CD4-positive, alpha-beta T cell (primary cell): ENCODE data around the gene PRR29. TPM values are rescaled to one million over a fixed set of nuclear protein-coding genes. Genes with fewer than 3 reads are reported as not detected.

Experiments
- ATAC-seq: fragments of 200-7000 bp; cut with Tn5 transposase; one replicate; pipeline ENCODE4 v1.10.0; 2022; ENCODE audit warnings: mild to moderate bottlenecking; ENCODE audit not compliant: poor library complexity
- CTCF ChIA-PET: fragments of 350-600 bp; sonication (Branson Sonifier 250); formaldehyde crosslinking; loops from one replicate; lab custom pipeline; 2021; ENCODE audit warnings: antibody characterized with exemption, inconsistent platforms; lab: Charles Lee
- POLR2A ChIA-PET: fragments of 350-600 bp; sonication (Branson Sonifier 250); formaldehyde crosslinking; loops from one replicate; lab custom pipeline; 2021; ENCODE audit warnings: antibody characterized with exemption, inconsistent platforms; lab: Charles Lee
- DNase-seq, 14 experiments: peaks; one replicate each; pipeline ENCODE4 v3.0.0-alpha.2; 2013 to 2020; ENCODE audit warnings: mixed read lengths in 2 of 14
- H3K27ac ChIP-seq, 2 donors: one replicate each; pipeline versions ENCODE4 v1.5.1 to v1.7.0; 2013; ENCODE audit warnings: low read length in 2 of 2, low read depth in 1 of 2, mild to moderate bottlenecking in 1 of 2
- H3K27me3 ChIP-seq, 2 experiments: 1 replicate in 1 of 2; 2 replicates in 1 of 2; pipeline versions ENCODE4 v1.6.1 to v1.7.0; 2013; ENCODE audit warnings: low read length in 2 of 2, control low read depth in 1 of 2, mild to moderate bottlenecking in 1 of 2, moderate library complexity in 1 of 2; ENCODE audit not compliant: insufficient read depth in 2 of 2, control insufficient read depth in 1 of 2
- H3K36me3 ChIP-seq: one replicate; pipeline ENCODE4 v1.6.1; 2013; ENCODE audit warnings: low read length, control low read depth; ENCODE audit not compliant: insufficient read depth
- H3K4me1 ChIP-seq: one replicate; pipeline ENCODE4 v1.6.1; 2013; ENCODE audit warnings: low read length, control low read depth; ENCODE audit not compliant: insufficient read depth
- H3K4me3 ChIP-seq: one replicate; pipeline ENCODE4 v1.5.1; 2013; ENCODE audit warnings: mild to moderate bottlenecking, low read length, moderate library complexity
- H3K9me3 ChIP-seq, 2 experiments: 1 replicate in 1 of 2; 2 replicates in 1 of 2; pipeline versions ENCODE4 v1.6.1 to v1.7.0; 2013; ENCODE audit warnings: low read length in 2 of 2, mild to moderate bottlenecking in 2 of 2, control low read depth in 1 of 2, moderate library complexity in 1 of 2; ENCODE audit not compliant: control insufficient read depth in 1 of 2, insufficient read depth in 1 of 2
- H3K27ac Mint-ChIP-seq: one replicate; pipeline ENCODE4 v1.8.0; 2020; ENCODE audit warnings: mixed read lengths
- H3K27me3 Mint-ChIP-seq: one replicate; pipeline ENCODE4 v1.8.0; 2021; ENCODE audit warnings: mixed read lengths
- H3K36me3 Mint-ChIP-seq: one replicate; pipeline ENCODE4 v1.8.0; 2021; ENCODE audit warnings: low read depth, mixed read lengths
- H3K4me1 Mint-ChIP-seq: one replicate; pipeline ENCODE4 v1.8.0; 2021; ENCODE audit warnings: low read depth, mixed read lengths
- H3K4me3 Mint-ChIP-seq: one replicate; pipeline ENCODE4 v1.8.0; 2020; ENCODE audit warnings: mild to moderate bottlenecking, mixed read lengths
- H3K9me3 Mint-ChIP-seq: one replicate; pipeline ENCODE4 v1.8.0; 2020; ENCODE audit warnings: mixed read lengths
- CTCF ChIP-seq: fragments of 200-600 bp; IDR thresholded peaks from one replicate; pipeline ENCODE4 v1.8.0; 2022; ENCODE audit warnings: antibody characterized with exemption, mild to moderate bottlenecking
- intact Hi-C, 2 experiments: fragments of 100-400 bp; cut with DNase I in 1 of 2; cut with micrococcal nuclease in 1 of 2; formaldehyde crosslinking; loops; one replicate each; pipeline versions ENCODE4 v1.15.1 to v1.9.0; 2023 to 2025; cut with DNase I, micrococcal nuclease
- total RNA-seq, 174 experiments: library from RNA in 2 of 174; stranded (reverse) in 2 of 174; gene quantifications; one replicate each; pipeline ENCODE4 v1.2.3 and lab custom pipeline; 2021 to 2026

PRR29 gene
- total RNA-seq, 2 experiments from 2014 or later, result 0.56 to 0.71 TPM

DNA sequence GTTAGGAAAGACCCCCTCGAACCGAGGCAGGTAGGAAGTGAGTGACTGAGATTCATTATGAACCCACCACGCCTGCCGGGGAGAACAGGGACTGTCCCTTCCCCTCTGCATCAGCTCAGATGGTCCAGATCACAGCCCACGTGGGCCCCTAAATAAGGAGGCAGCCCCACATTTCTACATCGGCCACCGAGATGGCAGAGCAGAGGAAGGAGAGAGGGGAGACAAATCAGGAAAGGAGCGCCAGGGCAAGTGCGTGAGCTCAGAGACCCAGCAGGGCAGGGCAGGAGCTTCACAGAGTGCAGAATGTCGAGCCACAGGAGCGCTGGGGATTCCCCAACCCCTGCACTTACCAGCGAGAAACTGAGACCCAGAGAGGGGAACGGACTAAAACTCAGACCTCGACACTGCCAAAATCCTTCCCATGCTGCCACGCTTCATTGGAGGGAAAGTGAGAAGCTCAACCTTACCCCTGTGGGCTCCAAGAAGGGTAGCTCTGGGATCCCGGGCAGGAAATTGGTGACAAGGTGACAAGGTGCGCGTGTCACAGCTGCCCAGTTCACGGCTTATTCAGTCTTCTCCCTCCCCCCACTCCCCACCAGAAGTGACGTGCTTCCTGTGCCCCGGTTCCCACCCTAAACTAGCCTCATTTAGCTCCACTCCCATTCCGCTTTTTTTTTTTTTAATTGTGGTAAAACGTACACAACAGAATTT is 22.1 kb downstream of the PRR29 start, which contains the start of gene ICAM2:
ICAM2 (minus strand) TSS at position 578 of the 711 bp plus-strand sequence. CDS start 13,942 bp downstream, outside the sequence.
- H3K4me1 Mint-ChIP-seq, result peaks cover 82% of the 10 kb centered on the region
- H3K4me3 ChIP-seq, result peak within 1 kb of the TSS; percentile 97

DNA sequence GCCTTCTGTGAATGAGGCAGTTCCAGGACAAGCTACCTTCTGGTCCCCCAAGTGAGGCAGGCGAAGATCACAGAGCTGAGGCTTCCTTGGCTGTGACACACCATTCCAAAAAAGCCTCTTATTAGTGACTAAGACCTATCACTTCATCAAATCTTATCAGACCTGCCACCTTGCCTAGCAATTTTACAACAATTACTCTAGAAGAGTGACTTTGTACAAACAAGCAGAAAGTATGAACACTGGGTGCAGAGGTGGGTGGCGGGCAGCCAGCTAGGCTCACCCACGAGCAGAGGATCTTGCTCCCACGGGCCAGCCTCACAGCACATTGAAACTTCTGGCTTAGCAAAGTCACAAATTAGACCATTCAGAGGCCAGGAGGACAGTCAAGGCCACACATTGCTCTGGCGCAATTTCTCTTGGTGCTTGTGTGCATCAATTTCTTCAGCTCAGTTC is 24.5 kb downstream of the PRR29 start:
- H3K4me1 ChIP-seq, result peaks cover 82% of the 10 kb centered on the region
- peak in 2 of 14 experiments; percentile 33 to 60 for DNase-seq
- no peak overlapping the region for H3K4me3 ChIP-seq
- POLR2A ChIA-PET, result interaction anchor here (0.6 to 8.0 kb wide), 6 partner anchors 16 to 179 kb away, joined by 3 to 156 read pairs (median 45); partner anchors contain the start of genes ERN1 and PRR29
- Mint-ChIP-seq H3K27me3 (no peaks in the 10 kb centered on the region), H3K36me3 (peaks cover 21% of the 10 kb centered on the region), H3K27ac (peak overlapping the region; percentile 100), H3K4me3 (peak overlapping the region; percentile 85), H3K4me1 (peaks cover 76% of the 10 kb centered on the region), H3K9me3 (no peaks in the 10 kb centered on the region)
- no peaks in the 10 kb centered on the region for H3K27me3 ChIP-seq
- no peaks in the 10 kb centered on the region for H3K9me3 ChIP-seq
- H3K36me3 ChIP-seq, result no peaks in the 10 kb centered on the region
- TF ChIP-seq CTCF, result no peak
- CTCF ChIA-PET, result interaction anchor here (0.7 to 1.2 kb wide), 5 partner anchors 21 to 111 kb away, joined by 3 read pairs; no protein-coding TSS in a partner anchor
- intact Hi-C loops, result loop anchor here (5.0 to 10.0 kb wide), 3 partner anchors 75 to 482 kb away; partner anchors contain the start of genes CCDC47 (in 1 of the 2), CEP95 (in 1 of the 2), DDX42 (in 1 of the 2) and DDX5 (in 1 of the 2)
- ATAC-seq, result no peak
- H3K27ac ChIP-seq, result peak overlapping the region; percentile 98 to 99

More for the DNA sequence above, 22.1 kb downstream of the PRR29 start, which contains the start of gene ICAM2:
- Histone ChIP-seq H3K36me3 (no peaks in the 10 kb centered on the region), H3K27ac (peak within 1 kb of the TSS; percentile 98 to 99), H3K9me3 (no peaks in the 10 kb centered on the region), H3K27me3 (no peaks in the 10 kb centered on the region), H3K4me1 (peaks cover 70% of the 10 kb centered on the region)
- CTCF ChIA-PET, result interaction anchor here (0.7 to 2.9 kb wide), 13 partner anchors 9 to 171 kb away, joined by 3 to 22 read pairs (median 5); partner anchors contain the start of gene ERN1
- intact Hi-C loops, result loop anchor here (2.0 to 10.0 kb wide), 4 partner anchors 73 to 485 kb away; partner anchors contain the start of genes CCDC47 (in 1 of the 2), CEP95 (in 1 of the 2), DDX42 (in 1 of the 2) and DDX5 (in 1 of the 2)
- Mint-ChIP-seq H3K9me3 (no peaks in the 10 kb centered on the region), H3K36me3 (peaks cover 37% of the 10 kb centered on the region), H3K4me3 (peak within 1 kb of the TSS; percentile 99), H3K27me3 (no peaks in the 10 kb centered on the region), H3K27ac (peak within 1 kb of the TSS; percentile 100)
- TF ChIP-seq CTCF, result no peak
- POLR2A ChIA-PET, result interaction anchor here (0.6 to 8.0 kb wide), 48 partner anchors 9 to 486 kb away, joined by 3 to 156 read pairs (median 6); partner anchors contain the start of genes CCDC47, CD79B, CEP95 and DDX5
- ATAC-seq, result peak; percentile 69
- peak; percentile 82 to 99 (median 86) for DNase-seq

DNA sequence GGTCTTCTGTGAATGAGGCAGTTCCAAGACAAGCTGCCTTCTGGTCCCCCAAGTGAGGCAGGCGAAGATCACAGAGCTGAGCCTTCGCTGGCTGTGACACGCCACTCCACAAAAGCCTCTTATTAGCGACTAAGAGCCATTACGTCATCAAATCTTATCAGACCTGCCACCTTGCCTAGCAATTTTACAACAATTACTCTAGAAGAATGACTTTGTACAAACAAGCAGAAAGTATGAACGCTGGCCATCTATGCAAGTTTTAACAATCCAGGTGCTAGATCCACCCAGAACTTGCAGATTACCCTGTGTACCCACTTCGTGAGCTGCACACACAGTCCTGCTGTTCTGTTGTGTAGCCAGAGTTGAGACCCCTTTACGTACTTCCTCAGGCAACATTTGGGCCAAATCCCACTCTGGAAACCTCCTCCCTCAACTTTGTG is 26.1 kb downstream of the PRR29 start:
- POLR2A ChIA-PET, result interaction anchor here (1.0 to 6.3 kb wide), 8 partner anchors 7 to 125 kb away, joined by 3 to 74 read pairs (median 13); partner anchors contain the start of genes ERN1 and GH1
- Mint-ChIP-seq H3K36me3 (peaks cover 13% of the 10 kb centered on the region), H3K4me3 (peak overlapping the region; percentile 47), H3K27me3 (no peaks in the 10 kb centered on the region), H3K27ac (peak overlapping the region; percentile 100), H3K4me1 (peaks cover 71% of the 10 kb centered on the region), H3K9me3 (no peaks in the 10 kb centered on the region)
- Histone ChIP-seq H3K27me3 (no peaks in the 10 kb centered on the region), H3K4me3 (no peak overlapping the region), H3K36me3 (no peaks in the 10 kb centered on the region), H3K9me3 (no peaks in the 10 kb centered on the region), H3K27ac (peak overlapping the region; percentile 74 to 91), H3K4me1 (peaks cover 85% of the 10 kb centered on the region)
- intact Hi-C loops, result loop anchor here (2.0 to 10.0 kb wide), 5 partner anchors 25 to 481 kb away; partner anchors contain the start of genes CCDC47 (in 1 of the 2), CEP95 (in 1 of the 2), DDX42 (in 1 of the 2) and DDX5 (in 1 of the 2)
- ATAC-seq (no peak), DNase-seq (no peak)
- CTCF ChIA-PET, result interaction anchor here (2.0 to 7.9 kb wide), 6 partner anchors 14 to 107 kb away, joined by 19 to 170 read pairs (median 26); partner anchors contain the start of genes ERN1 and PRR29
- TF ChIP-seq CTCF, result no peak
